ENCODE data around the gene ELOA2. TPM values are rescaled to one million over a fixed set of nuclear protein-coding genes. Genes with fewer than 3 reads are reported as not detected.
"Not testable (repeated sequence)": the region's sequence is repeated elsewhere in the genome, so short reads cannot be mapped to it uniquely, and the experiment has no call there.

ELOA2 gene
- polyA plus RNA-seq (ENCODE audit: insufficient read length), result not detected

- DNase-seq, result no peak
These were observed at the start of gene ELOA2 for GRCh38 chr18:47035156-47035671. ELOA2 (minus strand) TSS chr18:47035621; CDS start chr18:47035264, 357 bp downstream.

GRCh38 chr18:47081578-47081977 is 46.2 kb upstream of the ELOA2 start:
- DNase-seq, result no peak

GRCh38 chr18:47080872-47081271 is 45.5 kb upstream of the ELOA2 start:
- no peak for DNase-seq

GRCh38 chr18:47077111-47077510 is 41.7 kb upstream of the ELOA2 start:
- DNase-seq, result no peak

GRCh38 chr18:47075098-47075883 is 39.9 kb upstream of the ELOA2 start:
- DNase-seq, result no peak

GRCh38 chr18:47067648-47068047 is 32.2 kb upstream of the ELOA2 start:
- no peak for DNase-seq

GRCh38 chr18:47063096-47063495 is 27.7 kb upstream of the ELOA2 start:
- no peak for DNase-seq

- DNase-seq, result no peak
These were observed 27.1 kb upstream of the ELOA2 start for GRCh38 chr18:47062471-47062870.

GRCh38 chr18:47054369-47054768 is 18.9 kb upstream of the ELOA2 start:
- DNase-seq, result no peak

GRCh38 chr18:47050468-47050867 is 15.0 kb upstream of the ELOA2 start:
- DNase-seq, result peak; percentile 40

GRCh38 chr18:47040982-47041381 is 5.6 kb upstream of the ELOA2 start:
- DNase-seq, result no peak

GRCh38 chr18:47036927-47037578 is 1.6 kb upstream of the ELOA2 start:
- no peak for DNase-seq

GRCh38 chr18:47036298-47036874 is 965 bp upstream of the ELOA2 start:
- no peak for DNase-seq

GRCh38 chr18:47034591-47034990 is 830 bp downstream of the ELOA2 start:
- DNase-seq, result not testable (repeated sequence)

GRCh38 chr18:47032945-47033344 is 2.5 kb downstream of the ELOA2 start:
- DNase-seq, result no peak

- DNase-seq, result not testable (repeated sequence)
These were observed 4.5 kb downstream of the ELOA2 start for GRCh38 chr18:47030887-47031286.

GRCh38 chr18:47029684-47030353 is 5.6 kb downstream of the ELOA2 start:
- DNase-seq, result not testable (repeated sequence)

- DNase-seq, result not testable (repeated sequence)
These were observed 6.7 kb downstream of the ELOA2 start for GRCh38 chr18:47028738-47029137.

- not testable (repeated sequence) for DNase-seq
These were observed 9.8 kb downstream of the ELOA2 start for GRCh38 chr18:47025557-47026174.

- DNase-seq, result not testable (repeated sequence)
These were observed 11.5 kb downstream of the ELOA2 start for GRCh38 chr18:47023769-47024465.

- DNase-seq, result not testable (repeated sequence)
These were observed 12.6 kb downstream of the ELOA2 start for GRCh38 chr18:47022821-47023220.

- not testable (repeated sequence) for DNase-seq
These were observed 14.7 kb downstream of the ELOA2 start for GRCh38 chr18:47020757-47021156.

Measured in hindlimb muscle (tissue), 1 donor.